ENCODE results near the gene DNAJA2.
"Not testable (repeated sequence)": the region's sequence is repeated elsewhere in the genome, so short reads cannot be mapped to it uniquely, and the experiment has no call there.

DNAJA2 gene

GRCh38 chr16:46973207-46973995 is at the start of gene DNAJA2:
DNAJA2 (minus strand) TSS chr16:46973674; CDS start chr16:46973572, 102 bp downstream.
- DNase-seq, result peak; percentile 95

GRCh38 chr16:47019568-47019967 is 46.1 kb upstream of the DNAJA2 start:
- DNase-seq, result peak; percentile 32

- DNase-seq, result peak; percentile 34
Measured at GRCh38 chr16:47018223-47018891, 44.9 kb upstream of the DNAJA2 start.

- no peak for DNase-seq
Measured at GRCh38 chr16:47017636-47018035, 44.2 kb upstream of the DNAJA2 start.

DNA sequence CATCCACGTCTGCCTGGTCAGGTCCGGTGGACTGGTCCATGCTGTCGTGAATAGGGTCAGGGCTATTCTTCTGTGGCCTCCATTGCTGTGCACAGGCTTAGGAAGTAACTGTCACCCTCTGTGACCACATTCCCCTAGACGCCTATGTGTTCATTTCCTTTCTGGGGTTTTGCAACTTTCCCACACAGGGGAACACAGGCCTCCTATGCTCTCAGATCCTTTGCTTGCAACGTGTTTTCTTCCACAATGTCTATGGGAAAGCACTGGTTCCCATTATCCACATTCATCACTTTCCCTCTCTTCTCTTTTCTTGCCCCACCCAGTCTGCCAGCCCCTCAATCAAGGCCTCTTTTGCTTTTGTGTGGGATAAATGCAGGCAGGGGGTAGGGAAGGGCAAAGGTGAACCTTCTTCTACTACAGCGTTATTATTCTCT is 43.2 kb upstream of the DNAJA2 start:
- DNase-seq, result peak; percentile 69

DNA sequence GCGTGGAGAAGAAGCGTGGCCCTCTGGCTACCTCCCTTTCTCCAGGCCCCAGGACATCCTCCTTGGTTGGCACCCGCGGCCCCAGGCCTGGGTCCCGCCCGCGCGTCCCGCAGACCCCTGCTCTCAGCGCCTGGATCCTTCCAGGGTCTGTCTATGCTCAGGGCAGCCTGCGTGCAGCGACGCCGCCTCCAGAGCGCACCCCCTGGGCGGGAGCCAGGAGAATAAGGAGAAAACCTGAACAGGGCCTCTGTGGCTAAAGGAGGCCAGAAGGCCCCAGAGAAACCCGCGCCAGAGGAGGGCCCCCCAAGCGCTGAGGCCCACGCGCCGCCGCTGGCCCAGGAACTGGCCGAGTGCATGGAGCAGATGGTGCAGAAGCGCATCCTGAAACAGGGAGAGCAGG is 40.4 kb upstream of the DNAJA2 start:
- no peak for DNase-seq

DNA sequence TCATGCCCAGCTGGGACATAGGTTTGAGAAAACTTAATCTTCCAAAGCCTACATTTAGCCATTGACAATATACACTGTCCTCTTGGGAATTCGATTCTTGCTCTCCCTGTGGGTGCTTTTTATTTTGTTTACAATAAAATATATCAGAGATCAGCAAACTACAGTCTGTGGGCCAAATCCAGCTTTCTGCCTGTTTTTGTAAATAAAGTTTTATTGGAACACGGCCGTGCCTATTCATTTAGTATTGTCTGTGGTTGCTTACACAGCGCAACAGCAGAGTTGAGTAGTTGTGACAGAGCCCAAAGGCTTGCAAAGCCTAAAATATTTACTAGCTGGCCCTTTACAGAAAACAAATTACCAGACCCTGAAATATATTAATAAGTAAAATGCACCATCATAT is 39.7 kb upstream of the DNAJA2 start:
- DNase-seq, result no peak

- DNase-seq, result not testable (repeated sequence)
Measured at GRCh38 chr16:47010812-47011211, 37.3 kb upstream of the DNAJA2 start.

DNA sequence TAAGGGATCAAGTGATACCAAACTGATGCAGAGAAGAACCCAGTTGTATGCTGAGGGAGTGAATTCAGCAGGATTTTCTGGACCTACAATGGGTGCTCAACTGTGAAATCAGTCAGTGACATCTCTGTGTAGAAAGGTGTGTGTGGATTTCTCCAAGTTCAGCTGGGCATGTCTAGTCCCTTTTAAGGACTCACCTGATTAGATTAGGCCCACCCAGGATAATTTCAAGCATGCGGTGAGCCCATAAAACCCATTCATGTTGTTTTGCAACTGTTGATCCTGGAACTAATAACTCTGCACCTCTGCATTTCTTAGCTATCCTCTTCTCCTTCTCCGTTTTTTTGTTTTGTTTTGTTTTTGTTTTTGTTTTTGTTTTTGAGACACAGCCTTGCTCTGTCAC is 35.1 kb upstream of the DNAJA2 start:
- DNase-seq, result no peak

DNA sequence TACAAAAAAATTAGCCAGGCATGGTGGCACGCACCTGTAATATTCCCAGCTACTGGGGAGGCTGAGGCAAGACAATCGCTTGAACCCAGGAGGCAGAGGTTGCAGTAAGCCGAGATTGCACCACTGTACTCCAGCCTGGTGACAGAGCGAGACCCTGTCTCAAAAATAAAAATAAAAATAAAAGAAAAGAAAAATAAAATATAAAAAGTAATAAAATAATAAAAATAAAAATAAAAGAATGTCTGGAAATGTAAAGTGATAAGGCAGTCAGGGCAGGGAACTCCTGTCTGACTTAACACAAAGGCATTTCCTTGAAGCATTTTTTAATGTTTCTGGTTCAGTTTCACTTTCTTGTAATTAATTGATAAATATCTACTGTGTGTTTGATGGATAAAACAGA is 34.7 kb upstream of the DNAJA2 start:
- no peak for DNase-seq

DNA sequence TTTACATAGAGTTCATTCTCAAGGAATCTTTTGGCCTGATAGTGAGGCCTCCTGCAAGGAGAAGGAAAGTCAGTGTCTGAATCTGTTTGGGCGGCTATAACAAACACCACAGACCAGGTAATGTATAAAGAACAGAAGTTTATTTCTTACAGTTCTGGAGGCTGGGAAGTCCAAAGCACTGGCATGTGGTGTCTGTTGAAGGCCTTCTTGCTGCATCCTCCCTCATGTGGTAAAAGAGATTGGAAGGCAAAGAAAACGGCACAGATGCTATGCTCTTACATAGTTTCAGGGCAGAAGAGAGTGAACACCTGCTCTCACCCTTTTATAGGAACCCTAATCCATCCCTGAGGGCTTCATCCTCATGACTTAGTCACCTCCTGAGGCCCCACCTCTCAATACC is 31.2 kb upstream of the DNAJA2 start:
- DNase-seq, result no peak

- DNase-seq, result not testable (repeated sequence)
Measured at GRCh38 chr16:47000066-47000465, 26.6 kb upstream of the DNAJA2 start.

GRCh38 chr16:46997844-46998243 is 24.4 kb upstream of the DNAJA2 start:
- no peak for DNase-seq

- DNase-seq, result no peak
Measured at GRCh38 chr16:46996952-46997458, 23.5 kb upstream of the DNAJA2 start.

- no peak for DNase-seq
Measured at GRCh38 chr16:46996391-46996790, 22.9 kb upstream of the DNAJA2 start.

DNA sequence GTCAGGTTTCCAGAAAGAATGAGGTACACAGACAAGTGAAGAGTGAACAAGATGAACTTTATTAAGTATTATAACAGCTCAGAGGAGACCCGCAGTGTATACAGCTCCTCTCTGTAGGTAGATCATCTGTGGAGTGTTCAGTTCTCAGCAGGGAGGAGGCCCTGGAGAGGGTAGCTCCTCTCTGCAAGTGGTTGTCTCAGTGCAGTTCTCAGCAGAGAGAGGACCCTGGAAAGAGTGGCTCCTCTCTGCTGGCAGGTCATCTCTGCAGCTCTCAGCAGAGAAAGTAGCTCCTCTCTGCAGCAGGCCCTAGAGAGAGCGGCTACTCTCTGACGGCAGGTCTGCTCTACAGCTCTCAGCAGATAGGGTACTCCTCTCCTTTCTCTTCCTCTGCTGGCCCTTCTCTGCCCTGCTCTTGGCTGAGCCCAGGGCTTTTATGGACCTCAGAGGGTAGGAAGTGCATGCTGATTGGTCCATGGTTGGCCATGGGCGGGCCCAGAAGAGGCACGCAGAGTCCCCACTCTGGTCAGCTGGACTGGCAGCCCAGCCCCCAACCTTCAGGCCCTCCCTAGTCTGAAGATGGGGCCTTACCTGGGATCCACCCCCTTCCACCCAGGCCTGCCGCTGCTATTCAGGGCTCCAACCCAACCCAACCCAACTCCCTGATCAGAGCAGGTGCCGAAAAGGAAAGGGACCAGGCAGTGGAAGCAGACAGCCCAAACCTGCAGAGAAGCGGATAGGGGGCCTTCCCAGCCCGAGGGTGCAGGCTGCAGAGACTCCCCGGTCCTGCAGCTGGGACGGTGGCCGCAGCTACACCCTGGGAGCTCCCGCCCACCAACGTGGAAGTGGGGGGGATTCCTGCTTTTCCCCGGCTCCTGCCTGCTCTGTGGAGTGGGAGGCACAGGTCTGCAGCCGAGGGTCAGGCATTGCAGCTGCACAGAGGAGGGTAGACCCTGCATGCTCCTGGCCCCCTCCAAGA is 18.5 kb upstream of the DNAJA2 start:
- no peak for DNase-seq

GRCh38 chr16:46986896-46987295 is 13.4 kb upstream of the DNAJA2 start:
- no peak for DNase-seq

- DNase-seq, result no peak
Measured at GRCh38 chr16:46986438-46986837, 13.0 kb upstream of the DNAJA2 start.

- DNase-seq, result no peak
Measured at GRCh38 chr16:46982335-46982734, 8.9 kb upstream of the DNAJA2 start.

DNA sequence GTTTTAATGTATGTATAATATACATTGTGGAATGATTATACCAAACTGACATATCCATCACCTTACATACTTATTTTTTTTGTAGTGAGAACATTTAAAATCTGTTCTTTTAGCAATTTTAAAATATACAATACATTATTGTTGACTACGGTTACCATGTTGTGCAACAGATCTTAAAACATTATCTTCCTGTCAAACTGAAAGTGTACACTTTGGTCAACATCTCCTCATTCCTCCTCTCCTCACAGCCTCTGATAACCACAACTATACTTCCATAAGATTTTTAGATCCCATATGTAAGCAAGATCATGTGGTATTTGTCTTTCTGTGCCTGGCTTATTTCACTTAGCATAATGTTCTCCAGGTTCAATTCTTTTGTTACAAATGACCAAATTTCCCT is 7.5 kb upstream of the DNAJA2 start:
- no peak for DNase-seq

GRCh38 chr16:46976550-46976949 is 3.1 kb upstream of the DNAJA2 start:
- no peak for DNase-seq

DNA sequence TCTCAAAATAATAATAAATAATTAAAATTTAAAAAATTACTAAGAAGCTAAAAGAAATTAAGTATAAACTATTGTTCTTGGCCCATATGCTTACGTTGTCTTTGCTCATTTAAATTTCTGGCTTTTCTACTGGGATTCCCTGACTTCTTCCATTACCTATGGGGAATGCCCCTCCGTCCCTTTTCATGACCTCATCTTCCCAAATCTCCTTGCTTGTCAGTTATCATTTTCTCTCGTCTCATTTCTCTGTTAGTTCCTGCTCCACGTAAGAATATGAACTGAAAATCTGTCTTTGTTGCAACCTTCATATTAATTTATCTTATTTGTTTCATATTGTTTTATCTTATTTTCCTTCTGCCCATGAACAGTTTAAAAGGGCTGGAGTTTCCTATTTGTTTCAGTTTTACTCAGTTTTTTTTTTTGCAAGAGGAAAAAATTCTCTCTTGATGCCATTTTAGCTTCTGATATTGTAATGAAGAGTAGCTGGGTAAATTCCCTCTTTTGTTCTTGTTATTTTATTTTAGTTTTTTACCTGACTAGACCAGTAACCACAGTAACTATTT is 2.5 kb upstream of the DNAJA2 start:
- no peak for DNase-seq

DNA sequence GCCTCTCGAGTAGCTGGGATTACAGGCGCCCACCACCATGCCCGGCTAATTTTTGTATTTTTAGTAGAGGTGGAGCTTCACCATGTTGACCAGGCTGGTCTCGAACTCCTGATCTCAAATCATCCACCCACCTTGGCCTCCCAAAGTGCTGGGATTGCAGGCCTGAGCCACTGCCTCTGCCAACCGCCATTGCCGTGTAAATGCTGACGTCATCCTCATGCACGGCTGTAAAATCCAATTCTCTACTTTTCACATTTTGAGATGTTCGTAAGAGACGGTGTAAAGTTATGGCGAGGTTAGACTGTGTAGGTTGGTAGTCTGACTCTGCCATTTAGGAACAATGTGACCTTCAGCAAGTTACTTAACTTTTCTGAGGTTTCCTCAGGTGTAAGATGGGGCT is 1.7 kb upstream of the DNAJA2 start:
- DNase-seq, result no peak

Measured in hematopoietic multipotent progenitor cell treated with erythropoietin and hydrocortisone succinate and interleukin-3 and kit ligand, for 6 days (in vitro differentiated cells).